Endothelial cell of umbilical vein (primary cell): ENCODE results near the gene ZBTB12. TPM values are rescaled to one million over a fixed set of nuclear protein-coding genes. Genes with fewer than 3 reads are reported as not detected.

ENCODE experiments used
- BruUV-seq: library from RNA; stranded (reverse); fragments of 400-500 nt; replicated peaks from 2 replicates; lab custom pipeline; 2021; lab: Mats Ljungman, UMichigan
- CTCF ChIA-PET: fragments of 300-600, 350-600 bp; sonication (Branson Sonifier 250); formaldehyde crosslinking; loops from one replicate; lab custom pipeline; 2021; ENCODE audit warnings: antibody characterized with exemption, inconsistent platforms; lab: Charles Lee
- POLR2A ChIA-PET: fragments of 300-600, 350-600 bp; sonication (Branson Sonifier 250); formaldehyde crosslinking; loops from one replicate; lab custom pipeline; 2021; ENCODE audit warnings: antibody characterized with exemption, inconsistent platforms; lab: Charles Lee
- DNase-seq: peaks from one replicate; pipeline ENCODE4 v3.0.0-alpha.2; 2011; ENCODE audit warnings: low read depth, low spot score
- FAIRE-seq: peaks from 2 replicates; lab custom pipeline; 2011; peaks lifted over from hg19 to GRCh38; lab: Jason Lieb, UNC
- H2AFZ ChIP-seq: 2 replicates; pipeline ENCODE4 v1.6.0; 2012; ENCODE audit warnings: low read depth, low read length, control low read depth, inconsistent platforms
- H3K27ac ChIP-seq: 2 replicates; pipeline ENCODE4 v1.5.1; 2011; ENCODE audit warnings: low read depth, mild to moderate bottlenecking, control low read depth, low read length, moderate library complexity; ENCODE audit not compliant: insufficient read depth
- H3K27me3 ChIP-seq, 2 experiments: 2 replicates each; pipeline versions ENCODE4 v1.6.0 to v1.6.1; 2011; ENCODE audit warnings: low read length in 2 of 2, mixed read lengths in 1 of 2; ENCODE audit not compliant: control insufficient read depth in 2 of 2, insufficient read depth in 2 of 2
- H3K36me3 ChIP-seq, 2 experiments: 2 replicates in 1 of 2; 3 replicates in 1 of 2; pipeline ENCODE4 v1.5.1; 2011; ENCODE audit warnings: low read length in 2 of 2, mild to moderate bottlenecking in 1 of 2, moderate library complexity in 1 of 2; ENCODE audit not compliant: control insufficient read depth in 2 of 2, insufficient read depth in 2 of 2; ENCODE audit errors: extremely low read depth in 1 of 2
- H3K4me1 ChIP-seq: 3 replicates; pipeline ENCODE4 v1.5.1; 2011; ENCODE audit warnings: mild to moderate bottlenecking, low read length; ENCODE audit not compliant: control insufficient read depth, insufficient read depth; ENCODE audit errors: extremely low read depth
- H3K4me2 ChIP-seq: 2 replicates; pipeline ENCODE4 v1.6.1; 2011; ENCODE audit warnings: low read length, control low read depth, mixed read lengths; ENCODE audit not compliant: insufficient read depth
- H3K4me3 ChIP-seq, 3 experiments: fragments of 200-600 bp in 1 of 3; sonication (generic), shearing (Covaris generic) in 1 of 3; replicated peaks in 1 of 3; 2 replicates each; pipeline ENCODE4 v1.5.1; 2011 to 2016; ENCODE audit warnings: control low read depth in 3 of 3, low read length in 3 of 3, mild to moderate bottlenecking in 2 of 3, inconsistent platforms in 1 of 3, low read depth in 1 of 3, moderate library complexity in 1 of 3; ENCODE audit not compliant: insufficient read depth in 1 of 3
- H3K79me2 ChIP-seq: 2 replicates; pipeline ENCODE4 v1.6.0; 2012; ENCODE audit warnings: low read length, inconsistent platforms; ENCODE audit not compliant: control insufficient read depth, insufficient read depth
- H3K9ac ChIP-seq: replicated peaks from 2 replicates; pipeline ENCODE3; 2011; ENCODE audit warnings: low read length, control low read depth; ENCODE audit not compliant: insufficient read depth; ENCODE audit errors: extremely low read depth
- H3K9me1 ChIP-seq: replicated peaks from 3 replicates; pipeline ENCODE4 v1.6.0; 2011; ENCODE audit warnings: mild to moderate bottlenecking, low read length; ENCODE audit not compliant: control insufficient read depth, insufficient read depth; ENCODE audit errors: extremely low read depth
- H3K9me3 ChIP-seq: replicated peaks from 2 replicates; pipeline ENCODE4 v1.5.1; 2012; ENCODE audit warnings: low read length, inconsistent platforms; ENCODE audit not compliant: control insufficient read depth, insufficient read depth
- H4K20me1 ChIP-seq: replicated peaks from 2 replicates; pipeline ENCODE3; 2011; ENCODE audit warnings: mild to moderate bottlenecking, low read length; ENCODE audit not compliant: control insufficient read depth, insufficient read depth; ENCODE audit errors: extremely low read depth
- EZH2 ChIP-seq: IDR thresholded peaks from 2 replicates; pipeline ENCODE4 v1.6.1; 2012; ENCODE audit warnings: borderline replicate concordance, low read depth, mild to moderate bottlenecking, moderate library complexity, low read length, inconsistent platforms; ENCODE audit not compliant: severe bottlenecking
- FOS ChIP-seq: IDR thresholded peaks from 2 replicates; pipeline ENCODE4 v1.6.1; 2011; ENCODE audit warnings: mild to moderate bottlenecking, low read length, moderate library complexity, borderline replicate concordance; ENCODE audit not compliant: insufficient read depth
- GATA2 ChIP-seq: IDR thresholded peaks from 2 replicates; pipeline ENCODE4 v1.7.0; 2011; ENCODE audit warnings: low read depth, mild to moderate bottlenecking, moderate library complexity, mixed read lengths, low read length; ENCODE audit not compliant: insufficient read length, insufficient read depth
- JUN ChIP-seq: IDR thresholded peaks from 2 replicates; pipeline ENCODE4 v1.6.1; 2011; ENCODE audit warnings: borderline replicate concordance, low read depth; ENCODE audit not compliant: insufficient read length, insufficient read depth
- POLR2A ChIP-seq: IDR thresholded peaks from 2 replicates; pipeline ENCODE4 v1.6.1; 2012; ENCODE audit warnings: low read depth, mild to moderate bottlenecking, control low read depth, low read length
- POLR2AphosphoS5 ChIP-seq: IDR thresholded peaks from 2 replicates; pipeline ENCODE4 v1.6.1; 2012; ENCODE audit warnings: low read depth, mild to moderate bottlenecking, control low read depth, low read length, moderate library complexity; ENCODE audit not compliant: insufficient read depth
- dilution Hi-C: fragments of 300-500 bp; cut with MboI; formaldehyde crosslinking; loops from one replicate; pipeline ENCODE4 v1.15.0; 2019; ENCODE audit warnings: low sequenced_read_pairs; ENCODE audit not compliant: extremely low pct_ligation_motif_present
- intact Hi-C: fragments of 100-400 bp; cut with micrococcal nuclease; formaldehyde crosslinking; loops from one replicate; pipeline ENCODE4 v1.10.0; 2022
- polyA plus RNA-seq, 4 experiments: library from polyadenylated mRNA; depleted of rRNA in 3 of 4; stranded (reverse) in 3 of 4; unstranded in 1 of 4; fragments of >200 nt; gene quantifications; 2 replicates each; pipeline versions ENCODE4 v1.2.1 to v1.2.3, GENCODE V29; 2011 to 2012; ENCODE audit warnings: missing spikeins in 1 of 4
- total RNA-seq: library from RNA; stranded (reverse); gene quantifications from 2 replicates; pipeline ENCODE4 v1.2.3, GENCODE V29; 2021
- TF ChIP-seq, protein P1 (sequence below): IDR thresholded peaks from 2 replicates; pipeline ENCODE4 v1.6.1; 2011; ENCODE audit not compliant: insufficient read depth, insufficient read length
- TF ChIP-seq, protein P2 (sequence below), 2 donors: IDR thresholded peaks; 1 replicate in 1 of 2; 2 replicates in 1 of 2; pipeline ENCODE4 v1.5.1; 2011; ENCODE audit warnings: low read length in 2 of 2, mild to moderate bottlenecking in 2 of 2, moderate library complexity in 2 of 2, control low read depth in 1 of 2, inconsistent platforms in 1 of 2, low read depth in 1 of 2; ENCODE audit not compliant: insufficient read depth in 1 of 2; ENCODE audit errors: extremely low read depth in 1 of 2

Gene ZBTB12
- total and polyA plus RNA-seq, 2 donors (not counting 3 experiments of a cell fraction or from before 2014, with no cell fraction given) = 2.9 to 4.9 TPM

DNA sequence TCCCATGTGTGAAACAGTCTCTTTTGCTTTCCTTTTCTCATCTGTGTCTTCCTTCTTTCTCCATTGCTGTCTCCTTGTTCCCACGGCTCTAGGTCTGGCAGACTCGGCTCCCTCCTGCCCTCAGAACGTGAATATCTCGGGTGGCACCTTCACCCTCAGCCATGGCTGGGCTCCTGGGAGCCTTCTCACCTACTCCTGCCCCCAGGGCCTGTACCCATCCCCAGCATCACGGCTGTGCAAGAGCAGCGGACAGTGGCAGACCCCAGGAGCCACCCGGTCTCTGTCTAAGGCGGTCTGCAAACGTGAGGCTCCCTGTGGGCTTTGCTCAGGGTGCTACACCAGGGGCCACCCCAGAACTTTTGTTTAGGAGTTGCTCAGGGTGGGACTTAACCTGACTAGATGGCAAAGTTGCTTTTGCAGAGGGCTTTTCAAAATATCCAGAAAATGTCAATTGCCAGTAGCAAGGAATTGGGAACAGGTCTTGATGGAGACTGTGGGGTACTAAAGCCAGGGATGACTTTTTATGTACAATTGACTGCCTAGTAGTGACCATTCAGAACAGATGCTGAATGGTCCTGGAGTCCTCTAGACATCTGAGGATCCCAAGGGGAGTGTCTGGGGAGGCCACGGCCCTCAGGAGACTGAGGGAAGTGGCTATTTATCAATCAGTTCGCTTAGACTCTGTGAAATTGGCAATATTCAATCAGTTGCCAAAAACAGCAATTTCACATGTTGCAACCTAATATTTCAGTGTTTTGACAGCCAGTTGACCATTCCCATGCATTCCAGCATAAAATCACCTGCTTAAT lies 26.2 kb upstream of the ZBTB12 start:
- Histone ChIP-seq H4K20me1 (no peaks in the 10 kb centered on the region), H3K4me2 (no peak overlapping the region), H3K36me3 (no peaks in the 10 kb centered on the region), H3K27ac (no peak overlapping the region), H2AFZ (no peak overlapping the region), H3K9me3 (no peaks in the 10 kb centered on the region), H3K9ac (no peak overlapping the region), H3K9me1 (no peaks in the 10 kb centered on the region), H3K27me3 (peaks cover 9 to 13% of the 10 kb centered on the region in 2 experiments), H3K4me1 (no peaks in the 10 kb centered on the region), H3K4me3 (no peak overlapping the region), H3K79me2 (no peaks in the 10 kb centered on the region)
- TF ChIP-seq JUN (no peak), FOS (no peak), POLR2A (no peak), GATA2 (no peak), POLR2AphosphoS5 (no peak), EZH2 (no peak)
- TF ChIP-seq, protein P1, sequence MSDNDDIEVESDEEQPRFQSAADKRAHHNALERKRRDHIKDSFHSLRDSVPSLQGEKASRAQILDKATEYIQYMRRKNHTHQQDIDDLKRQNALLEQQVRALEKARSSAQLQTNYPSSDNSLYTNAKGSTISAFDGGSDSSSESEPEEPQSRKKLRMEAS = no peak
- TF ChIP-seq, protein P2, sequence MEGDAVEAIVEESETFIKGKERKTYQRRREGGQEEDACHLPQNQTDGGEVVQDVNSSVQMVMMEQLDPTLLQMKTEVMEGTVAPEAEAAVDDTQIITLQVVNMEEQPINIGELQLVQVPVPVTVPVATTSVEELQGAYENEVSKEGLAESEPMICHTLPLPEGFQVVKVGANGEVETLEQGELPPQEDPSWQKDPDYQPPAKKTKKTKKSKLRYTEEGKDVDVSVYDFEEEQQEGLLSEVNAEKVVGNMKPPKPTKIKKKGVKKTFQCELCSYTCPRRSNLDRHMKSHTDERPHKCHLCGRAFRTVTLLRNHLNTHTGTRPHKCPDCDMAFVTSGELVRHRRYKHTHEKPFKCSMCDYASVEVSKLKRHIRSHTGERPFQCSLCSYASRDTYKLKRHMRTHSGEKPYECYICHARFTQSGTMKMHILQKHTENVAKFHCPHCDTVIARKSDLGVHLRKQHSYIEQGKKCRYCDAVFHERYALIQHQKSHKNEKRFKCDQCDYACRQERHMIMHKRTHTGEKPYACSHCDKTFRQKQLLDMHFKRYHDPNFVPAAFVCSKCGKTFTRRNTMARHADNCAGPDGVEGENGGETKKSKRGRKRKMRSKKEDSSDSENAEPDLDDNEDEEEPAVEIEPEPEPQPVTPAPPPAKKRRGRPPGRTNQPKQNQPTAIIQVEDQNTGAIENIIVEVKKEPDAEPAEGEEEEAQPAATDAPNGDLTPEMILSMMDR (IDR thresholded peaks at IDR 0.05; ENCODE audit: extremely low read depth in 1 of 2, insufficient read depth in 1 of 2, low read depth in 1 of 2, low read length in 2 of 2) = no peak
- intact Hi-C loops (no loop called here), dilution Hi-C loops (no loop called here)
- FAIRE-seq (no peak), DNase-seq (no peak)
- POLR2A ChIA-PET = no interaction called here
- CTCF ChIA-PET = interaction anchor here (1.0 kb wide), 1 partner anchor 24 kb away, joined by 4 read pairs; no protein-coding TSS in a partner anchor
- BruUV-seq = no TSS peak
